Suprapubic skin (tissue), 4 donors: ENCODE measurements around the gene SKA3.

Source experiments
- CTCF ChIP-seq, 2 donors: fragments of 200-600 bp in 1 of 2; fragments of 450-650 bp in 1 of 2; sonication (generic) in 1 of 2; IDR thresholded peaks; one replicate each; pipeline ENCODE4 v1.5.1; 2016 to 2019; ENCODE audit warnings: antibody characterized with exemption in 2 of 2, mild to moderate bottlenecking in 1 of 2, moderate library complexity in 1 of 2
- POLR2A ChIP-seq, 2 donors: fragments of 450-650 bp; IDR thresholded peaks; one replicate each; pipeline ENCODE4 v1.6.1; 2017; ENCODE audit warnings: antibody characterized with exemption in 2 of 2, mild to moderate bottlenecking in 2 of 2, moderate library complexity in 2 of 2
- POLR2AphosphoS5 ChIP-seq, 3 donors: sonication (generic); formaldehyde crosslinking; IDR thresholded peaks; one replicate each; pipeline ENCODE4 v1.6.1; 2017; ENCODE audit warnings: antibody characterized with exemption in 3 of 3

GRCh38 chr13:21225082-21225481 is 48.7 kb upstream of the SKA3 start:
- TF ChIP-seq CTCF (IDR thresholded peaks at IDR 0.05): no peak
- TF ChIP-seq POLR2A (IDR thresholded peaks at IDR 0.05): no peak
- TF ChIP-seq POLR2AphosphoS5 (IDR thresholded peaks at IDR 0.05): no peak
